PFSK-1 (cell line): ENCODE results near the gene MINDY4.

Experiments
- FOXP2 ChIP-seq: optimal IDR thresholded peaks from 2 replicates; pipeline ENCODE3; 2011; ENCODE audit warnings: borderline replicate concordance, control low read depth, inconsistent platforms; ENCODE audit not compliant: insufficient read depth; ENCODE audit errors: extremely low read length, extremely low read depth
- REST ChIP-seq, 2 experiments: IDR thresholded peaks; 2 replicates each; pipeline versions ENCODE4 v1.6.1 to v1.8.0; 2011 to 2012; ENCODE audit warnings: low read depth in 2 of 2, low read length in 2 of 2, control low read depth in 1 of 2, inconsistent platforms in 1 of 2, mild to moderate bottlenecking in 1 of 2, moderate library complexity in 1 of 2; ENCODE audit not compliant: insufficient read depth in 1 of 2
- TAF1 ChIP-seq: IDR thresholded peaks from 2 replicates; pipeline ENCODE4 v1.6.1; 2012; ENCODE audit warnings: low read length, control low read depth, borderline replicate concordance; ENCODE audit not compliant: insufficient read depth

GRCh38 chr7:30894866-30895605 is 123.8 kb downstream of the MINDY4 start:
- no peak for TF ChIP-seq REST (IDR thresholded peaks at IDR 0.05; ENCODE audit: insufficient read depth in 1 of 2, low read depth in 2 of 2, low read length in 2 of 2)
- no peak for TF ChIP-seq TAF1
- TF ChIP-seq FOXP2 = no peak
